A673 (cell line): ENCODE measurements around the gene TMEM163. TPM values are rescaled to one million over a fixed set of nuclear protein-coding genes. Genes with fewer than 3 reads are reported as not detected.

ENCODE experiments used
- BruUV-seq: library from RNA; stranded (reverse); fragments of 400-500 nt; replicated peaks from 2 replicates; lab custom pipeline; 2021; lab: Mats Ljungman, UMichigan
- CTCF ChIA-PET: fragments of 300-600 bp; sonication (Branson Sonifier 250); formaldehyde crosslinking; loops from one replicate; lab custom pipeline; 2022; ENCODE audit warnings: antibody characterized with exemption; lab: Charles Lee
- POLR2A ChIA-PET: fragments of 300-600 bp; sonication (Branson Sonifier 250); formaldehyde crosslinking; loops from one replicate; lab custom pipeline; 2022; ENCODE audit warnings: antibody characterized with exemption; ENCODE audit not compliant: low non-redundant PET; lab: Charles Lee
- DNase-seq: peaks from one replicate; pipeline ENCODE4 v3.0.0-alpha.2; 2015; ENCODE audit warnings: low spot score
- H3K27ac ChIP-seq: fragments of 200-600 bp; sonication (generic); 2 replicates; pipeline ENCODE4 v1.5.1; 2016; ENCODE audit warnings: mixed run types, low read depth, mild to moderate bottlenecking, mixed read lengths, antibody characterized with exemption, low read length; ENCODE audit not compliant: poor library complexity, severe bottlenecking
- H3K27me3 ChIP-seq: fragments of 200-600 bp; sonication (generic); replicated peaks from 2 replicates; pipeline ENCODE4 v1.6.1; 2017; ENCODE audit warnings: mixed run types, low read depth, mild to moderate bottlenecking, mixed read lengths, antibody characterized with exemption, low read length; ENCODE audit not compliant: insufficient read depth, poor library complexity
- H3K36me3 ChIP-seq: fragments of 200-600 bp; sonication (generic); 2 replicates; pipeline ENCODE4 v1.6.1; 2016; ENCODE audit warnings: mixed run types, mild to moderate bottlenecking, mixed read lengths, antibody characterized with exemption, low read length; ENCODE audit not compliant: insufficient read depth, poor library complexity, severe bottlenecking
- H3K4me1 ChIP-seq: fragments of 200-600 bp; sonication (generic); 2 replicates; pipeline ENCODE4 v1.6.1; 2017; ENCODE audit warnings: mixed run types, mild to moderate bottlenecking, mixed read lengths, antibody characterized with exemption, low read length; ENCODE audit not compliant: insufficient read depth, poor library complexity, severe bottlenecking
- H3K4me3 ChIP-seq: fragments of 200-600 bp; sonication (generic); 2 replicates; pipeline ENCODE4 v1.5.1; 2016; ENCODE audit warnings: low read depth, mixed run types, mild to moderate bottlenecking, mixed read lengths, low read length; ENCODE audit not compliant: poor library complexity, severe bottlenecking
- H3K9me3 ChIP-seq: fragments of 200-600 bp; sonication (generic); 2 replicates; pipeline ENCODE4 v1.6.1; 2016; ENCODE audit warnings: mixed run types, low read depth, mild to moderate bottlenecking, mixed read lengths, antibody characterized with exemption, low read length; ENCODE audit not compliant: poor library complexity, severe bottlenecking
- EZH2 ChIP-seq: fragments of 200-600 bp; sonication (generic); IDR thresholded peaks from 2 replicates; pipeline ENCODE4 v1.6.1; 2017; ENCODE audit warnings: borderline replicate concordance, low read depth, mild to moderate bottlenecking, mixed read lengths, antibody characterized with exemption, low read length; ENCODE audit not compliant: poor library complexity, severe bottlenecking
- intact Hi-C: fragments of 100-400 bp; cut with micrococcal nuclease; formaldehyde crosslinking; loops from one replicate; pipeline ENCODE4 v1.10.0; 2022; ENCODE audit not compliant: unreplicated experiment
- total RNA-seq: library from RNA; stranded (reverse); gene quantifications from 2 replicates; pipeline ENCODE4 v1.2.3, GENCODE V29; 2021
- TF ChIP-seq, protein P1 (sequence below): fragments of 300-800, 200-600 bp; sonication (generic); conservative IDR thresholded peaks from 2 replicates; pipeline ENCODE4 v1.5.1; 2017; ENCODE audit warnings: low read depth, mild to moderate bottlenecking, antibody characterized with exemption, low read length, moderate library complexity, mixed read lengths

Gene TMEM163
- total RNA-seq, 1 experiment from 2014 or later: not detected

DNA sequence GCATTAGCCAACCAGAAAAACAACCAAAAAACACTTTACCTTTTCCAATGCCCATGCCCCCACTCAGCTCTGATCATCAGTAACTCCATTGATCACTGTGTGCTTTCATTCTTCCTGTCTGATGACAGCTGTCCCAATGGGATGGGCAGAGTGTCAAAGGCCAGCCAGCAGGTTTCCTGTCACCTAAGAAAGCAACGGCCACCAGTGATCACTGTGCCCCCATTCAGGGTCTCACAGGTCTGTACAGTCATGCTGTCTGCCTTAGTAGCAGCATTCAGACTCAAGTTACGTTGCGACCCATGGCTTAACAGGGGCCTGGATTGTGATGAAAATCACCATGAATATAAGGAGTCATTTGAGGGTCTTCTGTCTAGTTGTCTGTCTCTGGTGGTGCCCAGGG lies 280.4 kb downstream of the TMEM163 start:
- TF ChIP-seq EZH2: no peak
- TF ChIP-seq, protein P1, sequence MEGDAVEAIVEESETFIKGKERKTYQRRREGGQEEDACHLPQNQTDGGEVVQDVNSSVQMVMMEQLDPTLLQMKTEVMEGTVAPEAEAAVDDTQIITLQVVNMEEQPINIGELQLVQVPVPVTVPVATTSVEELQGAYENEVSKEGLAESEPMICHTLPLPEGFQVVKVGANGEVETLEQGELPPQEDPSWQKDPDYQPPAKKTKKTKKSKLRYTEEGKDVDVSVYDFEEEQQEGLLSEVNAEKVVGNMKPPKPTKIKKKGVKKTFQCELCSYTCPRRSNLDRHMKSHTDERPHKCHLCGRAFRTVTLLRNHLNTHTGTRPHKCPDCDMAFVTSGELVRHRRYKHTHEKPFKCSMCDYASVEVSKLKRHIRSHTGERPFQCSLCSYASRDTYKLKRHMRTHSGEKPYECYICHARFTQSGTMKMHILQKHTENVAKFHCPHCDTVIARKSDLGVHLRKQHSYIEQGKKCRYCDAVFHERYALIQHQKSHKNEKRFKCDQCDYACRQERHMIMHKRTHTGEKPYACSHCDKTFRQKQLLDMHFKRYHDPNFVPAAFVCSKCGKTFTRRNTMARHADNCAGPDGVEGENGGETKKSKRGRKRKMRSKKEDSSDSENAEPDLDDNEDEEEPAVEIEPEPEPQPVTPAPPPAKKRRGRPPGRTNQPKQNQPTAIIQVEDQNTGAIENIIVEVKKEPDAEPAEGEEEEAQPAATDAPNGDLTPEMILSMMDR: no peak
- Histone ChIP-seq H3K4me1 (no peaks in the 10 kb centered on the region), H3K36me3 (no peaks in the 10 kb centered on the region), H3K27me3 (no peaks in the 10 kb centered on the region), H3K27ac (no peak overlapping the region), H3K9me3 (no peaks in the 10 kb centered on the region), H3K4me3 (no peak overlapping the region)
- ChIA-PET CTCF (interaction anchor here (1.6 kb wide), 1 partner anchor 13 kb away, joined by 4 read pairs; no protein-coding TSS in a partner anchor), POLR2A (no interaction called here)
- BruUV-seq: no TSS peak
- DNase-seq: no peak
- intact Hi-C loops: no loop called here

DNA sequence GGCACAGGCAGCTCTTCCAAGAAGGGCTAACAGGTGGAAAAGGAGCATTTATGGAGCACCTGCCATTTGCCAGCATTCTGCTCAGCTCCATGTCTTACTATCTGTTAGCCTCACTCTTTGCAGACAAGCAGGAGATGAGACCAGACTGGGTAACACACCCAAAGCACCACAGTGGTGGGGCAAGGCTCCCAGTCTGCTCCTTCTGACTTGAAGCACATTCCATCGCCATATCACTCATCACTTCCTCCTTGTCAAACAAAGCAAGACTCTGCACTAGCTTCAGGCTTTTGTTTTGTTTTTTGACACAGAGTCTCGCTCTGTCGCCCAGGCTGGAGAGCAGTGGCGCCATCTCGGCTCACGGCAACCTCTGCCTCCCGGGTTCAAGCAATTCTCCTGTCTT lies 282.1 kb downstream of the TMEM163 start:
- BruUV-seq: no TSS peak
- intact Hi-C loops: no loop called here
- POLR2A ChIA-PET: no interaction called here
- CTCF ChIA-PET: interaction anchor here (1.6 kb wide), 1 partner anchor 14 kb away, joined by 4 read pairs; no protein-coding TSS in a partner anchor
- Histone ChIP-seq H3K27me3 (no peaks in the 10 kb centered on the region), H3K36me3 (no peaks in the 10 kb centered on the region), H3K4me1 (no peaks in the 10 kb centered on the region), H3K4me3 (no peak overlapping the region), H3K27ac (no peak overlapping the region), H3K9me3 (no peaks in the 10 kb centered on the region)
- TF ChIP-seq, protein P1: no peak
- no peak for TF ChIP-seq EZH2
- DNase-seq: no peak

DNA sequence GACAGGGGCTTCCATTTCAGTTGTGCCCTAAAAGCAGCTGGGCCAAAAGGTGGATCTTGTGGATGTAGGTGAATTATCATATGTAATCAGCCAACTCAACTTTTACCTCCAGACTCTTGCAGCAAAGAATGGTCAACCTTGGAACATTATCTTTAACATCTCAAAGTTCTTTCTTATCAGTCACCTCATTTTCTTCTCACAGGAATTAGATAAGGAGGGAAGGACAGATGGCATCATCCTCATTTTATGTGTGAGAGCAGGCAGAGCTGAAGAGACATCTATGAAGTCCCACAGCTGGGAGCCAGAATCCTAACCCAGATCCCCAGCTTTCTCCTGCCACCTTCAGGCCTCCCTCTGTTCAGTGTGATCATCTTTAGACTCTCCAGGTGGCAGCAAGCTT lies 282.9 kb downstream of the TMEM163 start:
- H3K4me1 ChIP-seq: no peaks in the 10 kb centered on the region
- H3K27ac ChIP-seq: no peak overlapping the region
- TF ChIP-seq, protein P1: no peak
- TF ChIP-seq EZH2: no peak
- ChIA-PET CTCF (no interaction called here), POLR2A (no interaction called here)
- H3K4me3 ChIP-seq: no peak overlapping the region
- no peaks in the 10 kb centered on the region for H3K36me3 ChIP-seq
- DNase-seq: no peak
- no peaks in the 10 kb centered on the region for H3K27me3 ChIP-seq
- intact Hi-C loops: no loop called here
- BruUV-seq: no TSS peak
- no peaks in the 10 kb centered on the region for H3K9me3 ChIP-seq
